ENCODE results near the gene ZBED2.

ZBED2 gene

GRCh38 chr3:111619833-111620232 lies 24.7 kb upstream of the ZBED2 start:
- DNase-seq (ENCODE audit: low read depth in 1 of 2, low spot score in 1 of 2): no peak
- TF ChIP-seq POLR2AphosphoS5 (IDR thresholded peaks at IDR 0.05; ENCODE audit: low read depth) (no peak), SPI1 (IDR thresholded peaks at IDR 0.05; ENCODE audit: borderline replicate concordance, low read depth) (no peak), REST (IDR thresholded peaks at IDR 0.05; ENCODE audit: insufficient replicate concordance, low read depth) (no peak), GABPA (IDR thresholded peaks at IDR 0.05; ENCODE audit: low read depth) (no peak), CTCF (IDR thresholded peaks at IDR 0.05; ENCODE audit: insufficient read depth, low read length) (no peak)
- Histone ChIP-seq H3K27me3 (ENCODE audit: insufficient read depth, poor library complexity, severe bottlenecking) (no peaks in the 10 kb centered on the region), H3K4me3 (replicated peaks; ENCODE audit: insufficient read depth, low read length) (no peak overlapping the region), H3K27ac (replicated peaks) (no peak overlapping the region)

GRCh38 chr3:111618945-111619344 lies 23.8 kb upstream of the ZBED2 start:
- DNase-seq (ENCODE audit: low read depth in 1 of 2, low spot score in 1 of 2): no peak

More at GRCh38 chr3:111618945-111619344, 23.8 kb upstream of the ZBED2 start:
- Histone ChIP-seq H3K4me3 (replicated peaks; ENCODE audit: insufficient read depth, low read length) (no peak overlapping the region), H3K27me3 (ENCODE audit: insufficient read depth, poor library complexity, severe bottlenecking) (no peaks in the 10 kb centered on the region), H3K27ac (replicated peaks) (no peak overlapping the region)
- no peak for TF ChIP-seq CTCF (IDR thresholded peaks at IDR 0.05; ENCODE audit: insufficient read depth, low read length)
- no peak for TF ChIP-seq POLR2AphosphoS5 (IDR thresholded peaks at IDR 0.05; ENCODE audit: low read depth)
- no peak for TF ChIP-seq REST (IDR thresholded peaks at IDR 0.05; ENCODE audit: insufficient replicate concordance, low read depth)

All from HL-60 (cell line).